Measurements from ENCODE around the gene DYNLRB1.

DYNLRB1 gene

GRCh38 chr20:34558320-34559218, 42.3 kb downstream of the DYNLRB1 start, which contains the start of gene MAP1LC3A:
Gene MAP1LC3A (plus strand): TSS chr20:34558718. CDS start chr20:34558869, 151 bp downstream.
- DNase-seq (ENCODE audit: low spot score): no peak

GRCh38 chr20:34559311-34560140, 43.3 kb downstream of the DYNLRB1 start:
- no peak for DNase-seq (ENCODE audit: low spot score)

GRCh38 chr20:34560141-34560523, 43.9 kb downstream of the DYNLRB1 start:
- no peak for DNase-seq (ENCODE audit: low spot score)

- no peak for DNase-seq (ENCODE audit: low spot score)
These were observed 44.4 kb downstream of the DYNLRB1 start for GRCh38 chr20:34560614-34561013.

- no peak for DNase-seq (ENCODE audit: low spot score)
These were observed 45.4 kb downstream of the DYNLRB1 start for GRCh38 chr20:34561661-34562060.

GRCh38 chr20:34562641-34563040, 46.4 kb downstream of the DYNLRB1 start:
- peak; percentile 62 for DNase-seq (ENCODE audit: low spot score)

GRCh38 chr20:34564833-34565232, 48.6 kb downstream of the DYNLRB1 start:
- no peak for DNase-seq (ENCODE audit: low spot score)

- DNase-seq (ENCODE audit: low spot score): no peak
These were observed 51.0 kb downstream of the DYNLRB1 start for GRCh38 chr20:34566978-34567891.

- DNase-seq (ENCODE audit: low spot score): no peak
These were observed 52.0 kb downstream of the DYNLRB1 start for GRCh38 chr20:34567892-34568865.

GRCh38 chr20:34569598-34569997, 53.4 kb downstream of the DYNLRB1 start:
- no peak for DNase-seq (ENCODE audit: low spot score)

GRCh38 chr20:34570859-34571306, 54.7 kb downstream of the DYNLRB1 start:
- DNase-seq (ENCODE audit: low spot score): no peak

GRCh38 chr20:34571753-34572152, 55.5 kb downstream of the DYNLRB1 start:
- DNase-seq (ENCODE audit: low spot score): no peak

GRCh38 chr20:34573541-34574300, 57.5 kb downstream of the DYNLRB1 start:
- no peak for DNase-seq (ENCODE audit: low spot score)

GRCh38 chr20:34574426-34574825, 58.2 kb downstream of the DYNLRB1 start:
- no peak for DNase-seq (ENCODE audit: low spot score)

GRCh38 chr20:34574861-34575260, 58.6 kb downstream of the DYNLRB1 start:
- DNase-seq (ENCODE audit: low spot score): no peak

GRCh38 chr20:34575271-34575670, 59.0 kb downstream of the DYNLRB1 start:
- no peak for DNase-seq (ENCODE audit: low spot score)

- DNase-seq (ENCODE audit: low spot score): no peak
These were observed 59.5 kb downstream of the DYNLRB1 start for GRCh38 chr20:34575756-34576155.

- no peak for DNase-seq (ENCODE audit: low spot score)
These were observed 60.8 kb downstream of the DYNLRB1 start for GRCh38 chr20:34577061-34577460.

GRCh38 chr20:34578025-34578424, 61.8 kb downstream of the DYNLRB1 start:
- DNase-seq (ENCODE audit: low spot score): no peak

GRCh38 chr20:34578521-34578920, 62.3 kb downstream of the DYNLRB1 start:
- no peak for DNase-seq (ENCODE audit: low spot score)

Measured in HuH-7.5 (cell line).